MM.1S (cell line): ENCODE measurements around the gene GUCY1A2.
"Not testable (repeated sequence)": the region's sequence is repeated elsewhere in the genome, so short reads cannot be mapped to it uniquely, and the experiment has no call there.

Experiments
- DNase-seq: peaks from one replicate; pipeline ENCODE4 v3.0.0-alpha.2; 2015
- H2AFZ ChIP-seq: fragments of 300-600 bp; sonication (generic); 2 replicates; pipeline ENCODE4 v1.6.0; 2016; ENCODE audit warnings: antibody characterized with exemption, low read length
- H3F3A ChIP-seq: fragments of 300-600 bp; sonication (generic); 2 replicates; pipeline ENCODE4 v1.6.1; 2016; ENCODE audit warnings: mild to moderate bottlenecking, antibody characterized with exemption, low read length, moderate library complexity, mixed read lengths; ENCODE audit not compliant: insufficient read depth
- H3K27ac ChIP-seq: fragments of 300-600 bp; sonication (generic); 2 replicates; pipeline ENCODE4 v1.5.1; 2016; ENCODE audit warnings: mild to moderate bottlenecking, low read length
- H3K27me3 ChIP-seq: fragments of 300-600 bp; sonication (generic); replicated peaks from 2 replicates; pipeline ENCODE4 v1.6.0; 2016; ENCODE audit warnings: low read length; ENCODE audit not compliant: insufficient read depth
- H3K36me3 ChIP-seq: fragments of 300-600 bp; sonication (generic); replicated peaks from 2 replicates; pipeline ENCODE4 v1.6.1; 2016; ENCODE audit warnings: mild to moderate bottlenecking, low read length, mixed read lengths; ENCODE audit not compliant: insufficient read depth
- H3K4me1 ChIP-seq: fragments of 300-600 bp; sonication (generic); 2 replicates; pipeline ENCODE4 v1.6.1; 2016; ENCODE audit warnings: low read length, mixed read lengths
- H3K4me2 ChIP-seq: fragments of 300-600 bp; sonication (generic); 2 replicates; pipeline ENCODE4 v1.6.0; 2016; ENCODE audit warnings: low read depth, low read length
- H3K4me3 ChIP-seq: fragments of 300-600 bp; sonication (generic); 2 replicates; pipeline ENCODE4 v1.5.1; 2016; ENCODE audit warnings: low read length, mixed read lengths
- H3K79me2 ChIP-seq: fragments of 300-600 bp; sonication (generic); 2 replicates; pipeline ENCODE4 v1.6.1; 2016; ENCODE audit warnings: mixed run types, low read length, mixed read lengths
- H3K9ac ChIP-seq: fragments of 300-600 bp; sonication (generic); 2 replicates; pipeline ENCODE4 v1.6.1; 2016; ENCODE audit warnings: low read length, mixed read lengths
- H3K9me2 ChIP-seq: fragments of 300-600 bp; sonication (generic); replicated peaks from 2 replicates; pipeline ENCODE4 v1.6.1; 2016; ENCODE audit warnings: mild to moderate bottlenecking, low read length, mixed read lengths; ENCODE audit not compliant: insufficient read depth
- H3K9me3 ChIP-seq: fragments of 300-600 bp; sonication (generic); replicated peaks from 2 replicates; pipeline ENCODE4 v1.6.1; 2016; ENCODE audit warnings: mild to moderate bottlenecking, low read length, mixed read lengths; ENCODE audit not compliant: insufficient read depth
- H4K20me1 ChIP-seq: fragments of 300-600 bp; sonication (generic); 2 replicates; pipeline ENCODE4 v1.6.1; 2016; ENCODE audit warnings: mild to moderate bottlenecking, low read length, moderate library complexity, mixed read lengths; ENCODE audit not compliant: insufficient read depth
- EZH2 ChIP-seq: fragments of 300-600 bp; sonication (generic); optimal IDR thresholded peaks from 2 replicates; pipeline ENCODE3; 2017; ENCODE audit warnings: low read depth, mild to moderate bottlenecking, antibody characterized with exemption, low read length, mixed read lengths
- EZH2phosphoT487 ChIP-seq: fragments of 300-600 bp; sonication (generic); IDR thresholded peaks from 2 replicates; pipeline ENCODE4 v1.6.1; 2018; ENCODE audit warnings: antibody characterized with exemption, low read length
- TF ChIP-seq, protein P1 (sequence below): fragments of 300-600 bp; sonication (generic); IDR thresholded peaks from 2 replicates; pipeline ENCODE4 v1.5.1; 2016; ENCODE audit warnings: antibody characterized with exemption, low read length, mixed read lengths

GUCY1A2 gene, protein sequence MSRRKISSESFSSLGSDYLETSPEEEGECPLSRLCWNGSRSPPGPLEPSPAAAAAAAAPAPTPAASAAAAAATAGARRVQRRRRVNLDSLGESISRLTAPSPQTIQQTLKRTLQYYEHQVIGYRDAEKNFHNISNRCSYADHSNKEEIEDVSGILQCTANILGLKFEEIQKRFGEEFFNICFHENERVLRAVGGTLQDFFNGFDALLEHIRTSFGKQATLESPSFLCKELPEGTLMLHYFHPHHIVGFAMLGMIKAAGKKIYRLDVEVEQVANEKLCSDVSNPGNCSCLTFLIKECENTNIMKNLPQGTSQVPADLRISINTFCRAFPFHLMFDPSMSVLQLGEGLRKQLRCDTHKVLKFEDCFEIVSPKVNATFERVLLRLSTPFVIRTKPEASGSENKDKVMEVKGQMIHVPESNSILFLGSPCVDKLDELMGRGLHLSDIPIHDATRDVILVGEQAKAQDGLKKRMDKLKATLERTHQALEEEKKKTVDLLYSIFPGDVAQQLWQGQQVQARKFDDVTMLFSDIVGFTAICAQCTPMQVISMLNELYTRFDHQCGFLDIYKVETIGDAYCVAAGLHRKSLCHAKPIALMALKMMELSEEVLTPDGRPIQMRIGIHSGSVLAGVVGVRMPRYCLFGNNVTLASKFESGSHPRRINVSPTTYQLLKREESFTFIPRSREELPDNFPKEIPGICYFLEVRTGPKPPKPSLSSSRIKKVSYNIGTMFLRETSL

DNA sequence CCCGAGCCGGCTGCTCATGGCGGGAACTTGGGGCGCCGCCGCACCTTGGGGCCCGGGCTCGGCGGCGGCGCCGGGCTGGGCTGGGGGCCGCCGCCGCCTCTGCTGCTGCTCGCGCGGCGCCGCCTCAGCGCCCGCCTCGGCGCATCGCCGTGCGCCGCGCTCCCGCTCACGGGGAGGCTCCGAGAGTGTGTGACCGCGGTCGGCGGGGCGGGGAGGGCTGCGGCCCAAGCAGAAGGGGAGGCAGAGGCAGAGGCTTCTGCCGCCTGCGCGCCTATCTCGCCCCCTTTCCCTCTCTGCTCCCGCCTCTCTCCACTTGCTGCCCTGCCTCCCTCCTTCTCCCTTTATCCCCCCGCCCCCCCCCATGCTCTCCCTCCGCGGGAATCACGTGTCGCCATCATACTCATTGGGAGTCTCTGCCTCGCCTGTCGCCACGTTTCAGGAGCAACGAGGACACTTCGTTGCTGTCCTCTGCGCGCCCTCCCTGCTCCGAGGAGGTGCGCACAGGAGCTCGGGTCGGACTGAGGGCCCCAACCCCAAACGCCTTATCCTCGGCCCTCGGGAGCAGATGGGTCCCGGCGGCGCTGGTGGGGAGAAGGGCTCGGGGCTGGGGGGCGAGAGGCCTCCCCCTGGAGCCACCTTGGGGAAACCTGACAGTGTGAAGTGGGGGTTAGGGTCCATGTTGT is at the start of gene GUCY1A2:
Gene GUCY1A2, minus strand, starts transcription at position 258 of the 683 bp plus-strand sequence. CDS start 421 bp downstream, outside the sequence.
- Histone ChIP-seq H3K9me2 (no peaks in the 10 kb centered on the region), H3K4me1 (0 out of 2 replicates have a peak, but pooled peaks cover 3% of the 10 kb centered on the region), H3K4me2 (peak within 1 kb of the TSS; percentile 88), H3K79me2 (no peaks in the 10 kb centered on the region), H3K9me3 (no peaks in the 10 kb centered on the region), H3K9ac (peak within 1 kb of the TSS; percentile 40; the same call in 1 of the 2 replicates), H3K27ac (no peak within 1 kb of the TSS), H2AFZ (peak within 1 kb of the TSS; percentile 75), H3K36me3 (no peaks in the 10 kb centered on the region), H3F3A (no peaks in the 10 kb centered on the region), H3K27me3 (no peaks in the 10 kb centered on the region), H4K20me1 (no peaks in the 10 kb centered on the region), H3K4me3 (peak within 1 kb of the TSS; percentile 47)
- no peak for TF ChIP-seq EZH2
- TF ChIP-seq EZH2phosphoT487: no peak
- TF ChIP-seq, protein P1, sequence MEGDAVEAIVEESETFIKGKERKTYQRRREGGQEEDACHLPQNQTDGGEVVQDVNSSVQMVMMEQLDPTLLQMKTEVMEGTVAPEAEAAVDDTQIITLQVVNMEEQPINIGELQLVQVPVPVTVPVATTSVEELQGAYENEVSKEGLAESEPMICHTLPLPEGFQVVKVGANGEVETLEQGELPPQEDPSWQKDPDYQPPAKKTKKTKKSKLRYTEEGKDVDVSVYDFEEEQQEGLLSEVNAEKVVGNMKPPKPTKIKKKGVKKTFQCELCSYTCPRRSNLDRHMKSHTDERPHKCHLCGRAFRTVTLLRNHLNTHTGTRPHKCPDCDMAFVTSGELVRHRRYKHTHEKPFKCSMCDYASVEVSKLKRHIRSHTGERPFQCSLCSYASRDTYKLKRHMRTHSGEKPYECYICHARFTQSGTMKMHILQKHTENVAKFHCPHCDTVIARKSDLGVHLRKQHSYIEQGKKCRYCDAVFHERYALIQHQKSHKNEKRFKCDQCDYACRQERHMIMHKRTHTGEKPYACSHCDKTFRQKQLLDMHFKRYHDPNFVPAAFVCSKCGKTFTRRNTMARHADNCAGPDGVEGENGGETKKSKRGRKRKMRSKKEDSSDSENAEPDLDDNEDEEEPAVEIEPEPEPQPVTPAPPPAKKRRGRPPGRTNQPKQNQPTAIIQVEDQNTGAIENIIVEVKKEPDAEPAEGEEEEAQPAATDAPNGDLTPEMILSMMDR: no peak
- DNase-seq: peak; percentile 51

DNA sequence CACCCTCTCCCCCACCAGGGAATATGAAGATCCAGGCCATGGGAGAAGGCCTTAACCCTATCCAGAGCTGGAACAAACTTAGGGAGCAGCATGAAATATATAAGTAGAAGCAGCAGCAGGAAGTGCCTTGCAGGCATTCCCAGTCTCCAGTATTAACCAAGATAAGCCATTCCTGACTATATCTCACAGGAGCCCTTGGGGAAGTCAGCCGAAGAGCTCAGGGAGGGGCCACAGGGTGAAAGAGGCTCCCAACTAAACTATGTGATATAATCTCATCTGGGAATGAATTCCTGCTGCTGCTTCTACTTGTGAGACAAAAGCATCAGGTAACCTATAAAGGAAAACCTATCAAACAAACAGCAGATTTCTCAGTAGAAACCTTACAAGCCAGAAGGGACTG is 36.1 kb upstream of the GUCY1A2 start:
- Histone ChIP-seq H3K79me2 (no peaks in the 10 kb centered on the region), H3K4me3 (no peak overlapping the region), H3K4me2 (no peak overlapping the region), H4K20me1 (no peaks in the 10 kb centered on the region), H2AFZ (no peak overlapping the region), H3K36me3 (no peaks in the 10 kb centered on the region), H3K4me1 (no peaks in the 10 kb centered on the region), H3K9ac (no peak overlapping the region), H3F3A (no peaks in the 10 kb centered on the region), H3K9me2 (no peaks in the 10 kb centered on the region), H3K27me3 (no peaks in the 10 kb centered on the region), H3K9me3 (no peaks in the 10 kb centered on the region), H3K27ac (no peak overlapping the region)
- no peak for DNase-seq
- TF ChIP-seq, protein P1: no peak
- TF ChIP-seq EZH2 (no peak), EZH2phosphoT487 (no peak)

DNA sequence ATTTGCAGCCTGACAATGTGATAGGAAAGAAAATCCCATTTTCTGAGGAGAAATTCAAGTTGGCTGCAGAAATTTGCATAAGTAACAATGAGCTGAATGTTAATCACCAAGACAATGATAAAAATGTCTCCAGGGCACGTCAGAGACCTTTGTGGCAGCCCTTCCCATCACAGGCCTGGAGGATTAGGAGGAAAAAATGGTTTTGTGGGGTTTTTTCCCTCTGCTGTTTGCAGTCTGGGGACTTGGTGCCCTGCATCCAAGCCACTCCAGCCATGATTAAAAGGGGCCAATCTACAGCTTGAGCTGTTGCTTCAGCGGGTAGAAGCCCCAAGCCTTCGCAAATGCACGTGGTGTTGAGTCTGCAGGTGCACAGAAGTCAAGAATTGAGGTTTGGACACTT is 33.1 kb upstream of the GUCY1A2 start:
- not testable (repeated sequence) for DNase-seq, H3K4me3 ChIP-seq, H3F3A ChIP-seq, H3K36me3 ChIP-seq, H3K9me3 ChIP-seq, H3K9me2 ChIP-seq, H3K9ac ChIP-seq, H3K4me2 ChIP-seq, H4K20me1 ChIP-seq, H2AFZ ChIP-seq, H3K27me3 ChIP-seq, H3K27ac ChIP-seq, H3K4me1 ChIP-seq, H3K79me2 ChIP-seq

DNA sequence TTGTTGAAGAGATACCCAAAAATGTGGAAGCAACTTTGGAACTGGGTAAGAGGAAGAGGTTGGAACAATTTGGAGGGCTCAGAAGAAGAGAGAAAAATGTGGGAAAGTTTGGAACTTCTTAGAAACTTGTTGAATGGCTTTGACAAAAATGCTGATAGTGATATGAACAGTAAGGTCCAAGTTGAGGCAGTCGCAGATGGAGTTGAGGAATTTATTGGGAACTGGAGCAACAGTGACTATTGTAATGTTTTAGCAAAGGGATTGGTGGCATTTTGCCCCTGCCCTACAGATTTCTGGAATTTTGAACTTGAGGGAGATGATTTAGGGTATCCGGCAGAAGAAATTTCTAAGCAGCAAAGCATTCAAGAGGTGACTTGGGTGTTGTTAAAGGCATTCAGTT is 32.6 kb upstream of the GUCY1A2 start:
- H4K20me1 ChIP-seq, H3F3A ChIP-seq, H3K9ac ChIP-seq, DNase-seq, H3K36me3 ChIP-seq, H3K4me3 ChIP-seq, H3K4me1 ChIP-seq, H2AFZ ChIP-seq, H3K27me3 ChIP-seq, H3K27ac ChIP-seq, H3K79me2 ChIP-seq, H3K9me3 ChIP-seq, H3K4me2 ChIP-seq, H3K9me2 ChIP-seq: not testable (repeated sequence)
